Mesendoderm (in vitro differentiated cells): ENCODE data around the gene SPATA32. TPM values are rescaled to one million over a fixed set of nuclear protein-coding genes. Genes with fewer than 3 reads are reported as not detected.
A peak's percentile ranks its signal among the peaks of the same experiment; 100 is the strongest.

Experiments used
- DNase-seq: peaks from one replicate; pipeline ENCODE4 v3.0.0; 2013
- H2AK5ac ChIP-seq: 2 replicates; pipeline ENCODE4 v1.6.1; 2013; ENCODE audit warnings: low read length, inconsistent platforms
- H2BK120ac ChIP-seq: 2 replicates; pipeline ENCODE4 v1.6.1; 2013; ENCODE audit warnings: low read depth, mild to moderate bottlenecking, low read length, moderate library complexity, mixed read lengths
- H2BK15ac ChIP-seq: replicated peaks from 2 replicates; pipeline ENCODE4 v1.6.1; 2013; ENCODE audit warnings: low read depth, mild to moderate bottlenecking, moderate library complexity
- H2BK5ac ChIP-seq: 2 replicates; pipeline ENCODE4 v1.6.1; 2013; ENCODE audit warnings: low read length, inconsistent platforms
- H3K18ac ChIP-seq: 2 replicates; pipeline ENCODE4 v1.6.1; 2013; ENCODE audit warnings: mild to moderate bottlenecking, low read length, mixed read lengths
- H3K23ac ChIP-seq: one replicate; pipeline ENCODE4 v1.6.1; 2013; ENCODE audit warnings: low read length
- H3K27ac ChIP-seq: 2 replicates; pipeline ENCODE4 v1.5.1; 2013; ENCODE audit warnings: low read depth, mild to moderate bottlenecking, inconsistent platforms, low read length, moderate library complexity
- H3K27me3 ChIP-seq: 2 replicates; pipeline ENCODE4 v1.6.1; 2013; ENCODE audit warnings: low read length, control low read depth, mild to moderate bottlenecking, inconsistent platforms; ENCODE audit not compliant: insufficient read depth, poor library complexity
- H3K36me3 ChIP-seq: 2 replicates; pipeline ENCODE4 v1.6.1; 2013; ENCODE audit warnings: low read length, inconsistent platforms; ENCODE audit not compliant: control insufficient read depth, insufficient read depth
- H3K4ac ChIP-seq: one replicate; pipeline ENCODE4 v1.6.1; 2013; ENCODE audit warnings: low read depth, mild to moderate bottlenecking, low read length, moderate library complexity
- H3K4me1 ChIP-seq: 2 replicates; pipeline ENCODE4 v1.6.1; 2013; ENCODE audit warnings: low read depth, low read length, inconsistent platforms; ENCODE audit not compliant: control insufficient read depth
- H3K4me2 ChIP-seq: 2 replicates; pipeline ENCODE4 v1.6.1; 2013; ENCODE audit warnings: low read length
- H3K4me3 ChIP-seq: 2 replicates; pipeline ENCODE4 v1.5.1; 2013; ENCODE audit warnings: mild to moderate bottlenecking, low read length
- H3K56ac ChIP-seq: one replicate; pipeline ENCODE4 v1.6.1; 2013; ENCODE audit warnings: low read length
- H3K79me1 ChIP-seq: 2 replicates; pipeline ENCODE4 v1.6.1; 2013; ENCODE audit warnings: low read length, inconsistent platforms
- H3K79me2 ChIP-seq: 2 replicates; pipeline ENCODE4 v1.6.1; 2013; ENCODE audit warnings: mild to moderate bottlenecking, low read length; ENCODE audit not compliant: control insufficient read depth, insufficient read depth
- H3K9ac ChIP-seq: 2 replicates; pipeline ENCODE4 v1.6.1; 2013; ENCODE audit warnings: low read length, inconsistent platforms
- H4K5ac ChIP-seq: one replicate; pipeline ENCODE4 v1.6.1; 2013; ENCODE audit warnings: low read length
- H4K8ac ChIP-seq: one replicate; pipeline ENCODE4 v1.6.1; 2013; ENCODE audit warnings: low read depth, mild to moderate bottlenecking, control low read depth, low read length, moderate library complexity
- WGBS: extraction: QIAGEN DNeasy Blood & Tissue Kit; methylation state at CpG from one replicate; pipeline ENCODE4 v1.1.7; 2013; ENCODE audit warnings: low lambda C conversion rate, missing lambda C conversion rate; ENCODE audit not compliant: insufficient coverage; ENCODE audit errors: extremely low coverage; 5-methylcytosine and 5-hydroxymethylcytosine counted together
- polyA plus RNA-seq, 2 experiments: library from polyadenylated mRNA; stranded (reverse); fragments of 200-250 nt; gene quantifications; one replicate each; pipeline ENCODE4 v1.2.3, GENCODE V29; 2013

SPATA32 gene
- polyA plus RNA-seq (2013, experiment 1 of 2): not detected
- polyA plus RNA-seq (2013, experiment 2 of 2): not detected

GRCh38 chr17:45261577-45262515 is at the start of gene SPATA32:
SPATA32 (minus strand) TSS chr17:45262094; CDS start chr17:45262016, 78 bp downstream.
- no peak within 1 kb of the TSS for H2AK5ac ChIP-seq
- H3K4me1 ChIP-seq: peaks cover 2% of the 10 kb centered on the region
- H4K5ac ChIP-seq: no peak within 1 kb of the TSS
- no CpG with 5 or more reads among the region's 68 CpGs for WGBS
- no peak within 1 kb of the TSS for H2BK5ac ChIP-seq
- H3K23ac ChIP-seq: peak within 1 kb of the TSS; percentile 86
- peak within 1 kb of the TSS; percentile 73 for H3K9ac ChIP-seq
- peak; percentile 75 for DNase-seq
- H3K18ac ChIP-seq: no peak within 1 kb of the TSS
- no peak within 1 kb of the TSS for H2BK15ac ChIP-seq
- peaks cover 1% of the 10 kb centered on the region for H3K36me3 ChIP-seq
- H3K4ac ChIP-seq: no peak within 1 kb of the TSS
- peak within 1 kb of the TSS; percentile 85 for H3K56ac ChIP-seq
- H2BK120ac ChIP-seq: no peak within 1 kb of the TSS
- no peaks in the 10 kb centered on the region for H3K27me3 ChIP-seq
- H3K79me2 ChIP-seq: no peaks in the 10 kb centered on the region
- peak within 1 kb of the TSS; percentile 56 for H3K4me3 ChIP-seq
- no peak within 1 kb of the TSS for H4K8ac ChIP-seq
- H3K79me1 ChIP-seq: no peaks in the 10 kb centered on the region
- H3K27ac ChIP-seq: no peak within 1 kb of the TSS
- H3K4me2 ChIP-seq: peak within 1 kb of the TSS; percentile 80

- H2BK120ac ChIP-seq: no peak overlapping the region
- H3K9ac ChIP-seq: no peak overlapping the region
- H3K18ac ChIP-seq: no peak overlapping the region
- H2AK5ac ChIP-seq: no peak overlapping the region
- no peak for DNase-seq
- H3K36me3 ChIP-seq: no peaks in the 10 kb centered on the region
- H2BK5ac ChIP-seq: no peak overlapping the region
- WGBS: no CpG with 5 or more reads among the region's 4 CpGs
- peaks cover 30% of the 10 kb centered on the region for H3K79me2 ChIP-seq
- H3K27ac ChIP-seq: no peak overlapping the region
- peaks cover 5% of the 10 kb centered on the region for H3K4me1 ChIP-seq
- no peak overlapping the region for H3K4ac ChIP-seq
- no peak overlapping the region for H3K23ac ChIP-seq
- no peak overlapping the region for H2BK15ac ChIP-seq
- peaks cover 22% of the 10 kb centered on the region for H3K79me1 ChIP-seq
- H4K8ac ChIP-seq: no peak overlapping the region
- no peaks in the 10 kb centered on the region for H3K27me3 ChIP-seq
- no peak overlapping the region for H3K4me3 ChIP-seq
- no peak overlapping the region for H4K5ac ChIP-seq
- no peak overlapping the region for H3K56ac ChIP-seq
- H3K4me2 ChIP-seq: no peak overlapping the region
Measured at GRCh38 chr17:45311401-45311759, 49.5 kb upstream of the SPATA32 start.

- Histone ChIP-seq H2BK15ac (no peak overlapping the region), H3K27ac (no peak overlapping the region), H3K4ac (no peak overlapping the region), H4K5ac (no peak overlapping the region), H3K79me2 (peaks cover 29% of the 10 kb centered on the region), H3K4me2 (no peak overlapping the region), H2AK5ac (no peak overlapping the region), H3K4me1 (peaks cover 4% of the 10 kb centered on the region), H3K36me3 (no peaks in the 10 kb centered on the region), H3K27me3 (no peaks in the 10 kb centered on the region), H2BK5ac (no peak overlapping the region), H3K23ac (no peak overlapping the region), H3K79me1 (peaks cover 22% of the 10 kb centered on the region), H4K8ac (no peak overlapping the region), H2BK120ac (no peak overlapping the region), H3K4me3 (no peak overlapping the region), H3K9ac (no peak overlapping the region), H3K18ac (no peak overlapping the region), H3K56ac (no peak overlapping the region)
- DNase-seq: no peak
- no CpG with 5 or more reads among the region's 3 CpGs for WGBS
Measured at GRCh38 chr17:45310380-45311324, 48.8 kb upstream of the SPATA32 start.

- peaks cover 3% of the 10 kb centered on the region for H3K4me1 ChIP-seq
- no peak overlapping the region for H3K23ac ChIP-seq
- H3K18ac ChIP-seq: no peak overlapping the region
- H3K79me2 ChIP-seq: peaks cover 18% of the 10 kb centered on the region
- H2BK15ac ChIP-seq: no peak overlapping the region
- no peaks in the 10 kb centered on the region for H3K36me3 ChIP-seq
- H2BK120ac ChIP-seq: no peak overlapping the region
- H2AK5ac ChIP-seq: no peak overlapping the region
- no CpG with 5 or more reads among the region's 4 CpGs for WGBS
- H3K9ac ChIP-seq: no peak overlapping the region
- no peak overlapping the region for H3K56ac ChIP-seq
- no peak overlapping the region for H4K8ac ChIP-seq
- no peak overlapping the region for H4K5ac ChIP-seq
- H3K4me3 ChIP-seq: no peak overlapping the region
- H3K4ac ChIP-seq: no peak overlapping the region
- H2BK5ac ChIP-seq: no peak overlapping the region
- H3K79me1 ChIP-seq: peaks cover 20% of the 10 kb centered on the region
- H3K27me3 ChIP-seq: no peaks in the 10 kb centered on the region
- no peak overlapping the region for H3K27ac ChIP-seq
- DNase-seq: no peak
- H3K4me2 ChIP-seq: no peak overlapping the region
Measured at GRCh38 chr17:45309400-45309799, 47.5 kb upstream of the SPATA32 start.

- H3K27ac ChIP-seq: no peak overlapping the region
- no peak overlapping the region for H3K4ac ChIP-seq
- H3K4me3 ChIP-seq: no peak overlapping the region
- DNase-seq: no peak
- H4K5ac ChIP-seq: no peak overlapping the region
- H3K79me1 ChIP-seq: peaks cover 17% of the 10 kb centered on the region
- H2BK120ac ChIP-seq: no peak overlapping the region
- H3K23ac ChIP-seq: no peak overlapping the region
- H4K8ac ChIP-seq: no peak overlapping the region
- H2AK5ac ChIP-seq: no peak overlapping the region
- no peak overlapping the region for H3K9ac ChIP-seq
- H3K36me3 ChIP-seq: no peaks in the 10 kb centered on the region
- H3K18ac ChIP-seq: no peak overlapping the region
- WGBS: no CpG with 5 or more reads among the region's 5 CpGs
- no peak overlapping the region for H3K56ac ChIP-seq
- H2BK5ac ChIP-seq: no peak overlapping the region
- no peaks in the 10 kb centered on the region for H3K4me1 ChIP-seq
- no peak overlapping the region for H2BK15ac ChIP-seq
- no peaks in the 10 kb centered on the region for H3K27me3 ChIP-seq
- peaks cover 12% of the 10 kb centered on the region for H3K79me2 ChIP-seq
- no peak overlapping the region for H3K4me2 ChIP-seq
Measured at GRCh38 chr17:45308840-45309239, 46.9 kb upstream of the SPATA32 start.
